GM18511 (cell line): ENCODE results near the gene MYMK.

Experiments
- ATAC-seq: cut with Tn5 transposase; IDR thresholded peaks from one replicate; pipeline ENCODE4 v1.9.1; 2021; ENCODE audit warnings: mild to moderate bottlenecking, moderate library complexity; ENCODE audit not compliant: unreplicated experiment

The MYMK gene

GRCh38 chr9:133536080-133536479, 11.3 kb upstream of the MYMK start:
- ATAC-seq: no peak

GRCh38 chr9:133535306-133535877, 10.6 kb upstream of the MYMK start:
- ATAC-seq: no peak

GRCh38 chr9:133534346-133535291, 9.9 kb upstream of the MYMK start, which contains the start of gene ADAMTSL2:
Gene ADAMTSL2 (plus strand): TSS chr9:133534704. CDS start chr9:133536713, 2,009 bp downstream.
- ATAC-seq: no peak

GRCh38 chr9:133533857-133534256, 9.1 kb upstream of the MYMK start:
- no peak for ATAC-seq

GRCh38 chr9:133532937-133533668, 8.3 kb upstream of the MYMK start:
- no peak for ATAC-seq

- ATAC-seq: no peak
Measured at GRCh38 chr9:133531293-133531692, 6.5 kb upstream of the MYMK start.

GRCh38 chr9:133529874-133530273, 5.1 kb upstream of the MYMK start:
- ATAC-seq: no peak

GRCh38 chr9:133529457-133529856, 4.7 kb upstream of the MYMK start:
- ATAC-seq: no peak

GRCh38 chr9:133528876-133529241, 4.1 kb upstream of the MYMK start:
- ATAC-seq: no peak

- ATAC-seq: no peak
Measured at GRCh38 chr9:133528001-133528875, 3.5 kb upstream of the MYMK start.

- no peak for ATAC-seq
Measured at GRCh38 chr9:133527444-133527920, 2.7 kb upstream of the MYMK start.

- ATAC-seq: no peak
Measured at GRCh38 chr9:133526721-133527321, 2.1 kb upstream of the MYMK start.

- ATAC-seq: no peak
Measured at GRCh38 chr9:133525677-133526076, 918 bp upstream of the MYMK start.

- no peak for ATAC-seq
Measured at GRCh38 chr9:133524146-133524545, 613 bp downstream of the MYMK start.

- no peak for ATAC-seq
Measured at GRCh38 chr9:133523106-133523505, 1.7 kb downstream of the MYMK start.

GRCh38 chr9:133522073-133522910, 2.5 kb downstream of the MYMK start:
- no peak for ATAC-seq

GRCh38 chr9:133521122-133522072, 3.4 kb downstream of the MYMK start:
- no peak for ATAC-seq
